Keratinocyte (primary cell): ENCODE measurements around the gene AHNAK2. TPM values are rescaled to one million over a fixed set of nuclear protein-coding genes. Genes with fewer than 3 reads are reported as not detected.

Experiments used
- DNase-seq: peaks from one replicate; pipeline ENCODE4 v3.0.0-alpha.2; 2011; ENCODE audit warnings: low read depth, missing footprints, low spot score
- FAIRE-seq: peaks from 2 replicates; lab custom pipeline; 2011; peaks lifted over from hg19 to GRCh38; lab: Jason Lieb, UNC
- H2AFZ ChIP-seq: 2 replicates; pipeline ENCODE4 v1.6.0; 2012; ENCODE audit warnings: low read length, control low read depth, inconsistent platforms; ENCODE audit not compliant: control insufficient read depth
- H3K27ac ChIP-seq: 2 replicates; pipeline ENCODE4 v1.5.1; 2011; ENCODE audit warnings: low read length; ENCODE audit not compliant: control insufficient read depth, insufficient read depth
- H3K27me3 ChIP-seq: 3 replicates; pipeline ENCODE4 v1.6.0; 2011; ENCODE audit warnings: low read length; ENCODE audit not compliant: control insufficient read depth, insufficient read depth; ENCODE audit errors: extremely low read depth
- H3K36me3 ChIP-seq, 2 experiments: 2 replicates in 1 of 2; 3 replicates in 1 of 2; pipeline ENCODE4 v1.5.1; 2011; ENCODE audit warnings: low read length in 2 of 2, mild to moderate bottlenecking in 1 of 2; ENCODE audit not compliant: control insufficient read depth in 2 of 2, insufficient read depth in 2 of 2; ENCODE audit errors: extremely low read depth in 1 of 2
- H3K4me1 ChIP-seq: 3 replicates; pipeline ENCODE4 v1.5.1; 2011; ENCODE audit warnings: low read length; ENCODE audit not compliant: control insufficient read depth, insufficient read depth; ENCODE audit errors: extremely low read depth
- H3K4me2 ChIP-seq: 3 replicates; pipeline ENCODE4 v1.6.0; 2011; ENCODE audit warnings: low read depth, low read length; ENCODE audit not compliant: control insufficient read depth, insufficient read depth; ENCODE audit errors: extremely low read depth
- H3K4me3 ChIP-seq, 3 experiments: fragments of 200-600 bp in 1 of 3; sonication (generic) in 1 of 3; 2 replicates in 2 of 3; 3 replicates in 1 of 3; pipeline ENCODE4 v1.5.1; 2011 to 2016; ENCODE audit warnings: low read length in 3 of 3, mild to moderate bottlenecking in 3 of 3, control low read depth in 2 of 3, inconsistent platforms in 1 of 3, low read depth in 1 of 3, mixed read lengths in 1 of 3, mixed run types in 1 of 3, moderate library complexity in 1 of 3; ENCODE audit not compliant: control insufficient read depth in 2 of 3, insufficient read depth in 2 of 3; ENCODE audit errors: extremely low read depth in 1 of 3
- H3K79me2 ChIP-seq: 2 replicates; pipeline ENCODE4 v1.6.0; 2012; ENCODE audit warnings: low read length; ENCODE audit not compliant: control insufficient read depth, insufficient read depth
- H3K9ac ChIP-seq: 3 replicates; pipeline ENCODE4 v1.6.0; 2011; ENCODE audit warnings: low read length; ENCODE audit not compliant: control insufficient read depth, insufficient read depth; ENCODE audit errors: extremely low read depth
- H3K9me1 ChIP-seq: 3 replicates; pipeline ENCODE4 v1.6.0; 2011; ENCODE audit warnings: low read length; ENCODE audit not compliant: control insufficient read depth, insufficient read depth; ENCODE audit errors: extremely low read depth
- H3K9me3 ChIP-seq: 2 replicates; pipeline ENCODE4 v1.5.1; 2012; ENCODE audit warnings: low read depth, low read length; ENCODE audit not compliant: control insufficient read depth
- H4K20me1 ChIP-seq: 3 replicates; pipeline ENCODE4 v1.6.0; 2011; ENCODE audit warnings: low read length; ENCODE audit not compliant: control insufficient read depth, insufficient read depth; ENCODE audit errors: extremely low read depth
- CTCF ChIP-seq, 3 experiments: IDR thresholded peaks in 1 of 3; conservative IDR thresholded peaks in 1 of 3; optimal IDR thresholded peaks in 1 of 3; 2 replicates in 2 of 3; 3 replicates in 1 of 3; pipeline versions ENCODE3 to v1.5.1; 2011; ENCODE audit warnings: low read length in 3 of 3, mild to moderate bottlenecking in 3 of 3, moderate library complexity in 2 of 3, control low read depth in 1 of 3, inconsistent platforms in 1 of 3; ENCODE audit not compliant: insufficient read depth in 2 of 3; ENCODE audit errors: extremely low read depth in 1 of 3
- EZH2 ChIP-seq: IDR thresholded peaks from one replicate; pipeline ENCODE4 v1.6.1; 2012; ENCODE audit warnings: inconsistent platforms, mild to moderate bottlenecking, low read length, moderate library complexity
- dilution Hi-C: fragments of 300-500 bp; cut with MboI; formaldehyde crosslinking; loops from one replicate; pipeline ENCODE4 v1.7.0; 2020; ENCODE audit warnings: low sequenced_read_pairs; ENCODE audit not compliant: extremely low pct_ligation_motif_present
- polyA plus RNA-seq, 5 experiments: library from polyadenylated mRNA; depleted of rRNA in 3 of 5; stranded (reverse) in 3 of 5; stranded (forward) in 1 of 5; unstranded in 1 of 5; fragments of >200 nt; gene quantifications; 1 replicate in 1 of 5; 2 replicates in 3 of 5; 3 replicates in 1 of 5; pipeline versions ENCODE4 v1.2.1 to v1.2.3, GENCODE V29; 2011 to 2012; ENCODE audit warnings: missing spikeins in 2 of 5, low read depth in 1 of 5, low replicate concordance in 1 of 5

The AHNAK2 gene
- polyA plus RNA-seq, 1 donor (not counting 4 experiments of a cell fraction or from before 2014, with no cell fraction given) = 164 TPM

DNA sequence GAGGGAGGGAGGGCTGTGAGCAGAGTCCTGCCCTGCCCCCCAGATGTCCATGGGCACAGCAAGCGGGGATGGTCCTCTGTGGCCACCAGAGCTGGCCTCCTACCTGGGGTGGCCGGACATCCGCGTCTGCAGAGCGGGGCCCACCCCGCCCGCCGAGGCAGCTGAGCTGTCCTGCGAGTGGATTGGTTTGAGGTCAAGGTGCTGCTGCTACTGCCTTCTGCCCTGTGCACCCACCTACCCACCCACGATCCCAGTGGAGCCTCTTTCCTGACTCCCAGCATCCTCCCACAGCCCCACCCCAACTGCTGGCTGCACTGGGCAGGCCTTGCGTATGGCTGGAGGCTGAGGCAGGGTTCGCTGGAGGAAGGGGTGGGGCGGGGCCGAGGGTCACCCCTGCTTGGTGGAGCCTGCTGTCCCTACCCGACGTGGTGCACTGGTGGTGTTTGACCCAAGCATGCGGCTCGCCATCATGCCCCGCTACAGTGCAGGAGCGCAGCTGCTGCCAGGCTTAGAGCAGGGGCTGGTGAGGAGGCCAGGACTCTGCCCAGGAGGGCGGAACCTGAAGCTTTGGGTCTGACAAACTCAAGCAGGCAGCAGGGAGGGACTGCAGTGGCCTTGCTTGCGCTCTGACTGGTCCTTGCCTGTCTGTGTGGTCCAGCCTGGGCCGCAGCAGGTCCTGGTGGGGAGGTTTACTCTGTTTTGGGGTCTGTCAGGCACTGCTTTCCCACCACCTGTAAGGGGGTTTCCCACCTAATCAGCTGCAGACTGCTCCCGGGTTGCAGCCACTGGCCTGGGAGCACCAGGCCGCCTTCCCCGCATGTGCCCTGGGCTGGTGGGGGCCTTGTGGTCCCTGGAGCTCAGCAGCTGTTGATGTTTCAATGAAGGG is 89.4 kb downstream of the AHNAK2 start:
- Histone ChIP-seq H3K79me2 (no peaks in the 10 kb centered on the region), H3K27ac (no peak overlapping the region), H3K27me3 (no peaks in the 10 kb centered on the region), H3K4me1 (no peaks in the 10 kb centered on the region), H3K4me3 (no peak overlapping the region), H4K20me1 (peaks cover 3% of the 10 kb centered on the region), H3K36me3 (peaks cover 21 to 23% of the 10 kb centered on the region in 2 experiments), H3K9ac (no peak overlapping the region), H3K9me1 (no peaks in the 10 kb centered on the region), H3K4me2 (no peak overlapping the region), H2AFZ (no peak overlapping the region), H3K9me3 (no peaks in the 10 kb centered on the region)
- dilution Hi-C loops = no loop called here
- DNase-seq (no peak), FAIRE-seq (no peak)
- TF ChIP-seq EZH2 = no peak

DNA sequence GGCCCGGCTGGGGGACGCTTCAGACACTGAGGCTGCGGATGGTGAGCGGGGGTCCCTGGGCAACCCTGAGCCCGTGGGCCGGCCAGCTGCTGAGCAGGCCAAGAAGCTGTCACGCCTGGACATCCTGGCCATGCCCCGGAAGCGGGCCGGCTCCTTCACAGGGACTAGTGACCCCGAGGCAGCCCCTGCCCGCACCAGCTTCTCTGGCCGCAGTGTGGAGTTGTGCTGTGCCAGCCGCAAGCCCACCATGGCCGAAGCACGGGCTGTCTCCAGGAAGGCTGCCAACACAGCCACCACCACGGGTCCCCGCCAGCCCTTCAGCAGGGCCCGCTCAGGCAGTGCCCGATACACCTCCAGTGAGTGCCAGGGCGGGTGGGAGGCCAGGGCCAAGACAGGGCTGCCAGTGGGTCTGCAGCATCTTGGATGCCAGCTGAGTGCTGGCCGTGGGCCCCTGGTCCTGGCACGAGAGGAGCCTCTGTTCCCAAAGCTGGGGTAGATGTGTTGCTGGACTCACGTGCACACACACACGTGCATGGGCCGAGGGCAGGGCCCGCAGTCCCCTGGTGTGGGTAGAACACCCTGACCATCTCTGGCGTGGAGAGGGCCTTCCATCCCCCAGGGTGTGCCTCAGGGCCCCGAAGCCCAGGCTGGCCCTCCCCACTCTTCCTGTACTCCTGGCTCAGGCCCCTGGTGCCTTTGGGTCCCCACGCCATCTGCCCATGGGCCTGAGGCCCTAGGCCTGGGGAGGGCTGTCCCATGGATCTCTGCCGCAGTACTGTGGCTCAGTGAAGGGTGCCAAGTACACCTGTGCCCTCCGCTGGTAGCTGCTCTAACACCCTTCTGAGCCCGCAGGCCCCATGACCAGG is 90.3 kb downstream of the AHNAK2 start:
- TF ChIP-seq EZH2 (no peak), CTCF (optimal IDR thresholded peaks at IDR 0.05 in 1 of 3, IDR thresholded peaks at IDR 0.05 in 1 of 3, conservative IDR thresholded peaks at IDR 0.05 in 1 of 3; ENCODE audit: extremely low read depth in 1 of 3, insufficient read depth in 2 of 3, low read length in 3 of 3) (no peak)
- no peak overlapping the region for H3K9ac ChIP-seq
- H4K20me1 ChIP-seq = peaks cover 3% of the 10 kb centered on the region
- H3K27ac ChIP-seq = no peak overlapping the region
- no peak for FAIRE-seq
- peaks cover 1% of the 10 kb centered on the region for H3K4me1 ChIP-seq
- dilution Hi-C loops = no loop called here
- peaks cover 23 to 28% of the 10 kb centered on the region in 2 experiments for H3K36me3 ChIP-seq
- DNase-seq = no peak
- H3K27me3 ChIP-seq = no peaks in the 10 kb centered on the region
- H3K79me2 ChIP-seq = peaks cover 3% of the 10 kb centered on the region
- H3K4me2 ChIP-seq = no peak overlapping the region
- H2AFZ ChIP-seq = no peak overlapping the region
- H3K9me3 ChIP-seq = no peaks in the 10 kb centered on the region
- H3K9me1 ChIP-seq = no peaks in the 10 kb centered on the region
- no peak overlapping the region for H3K4me3 ChIP-seq

Other genes with a start within 250 kb of the AHNAK2 start
- gene SIVA1, start 225.2 kb downstream of the AHNAK2 start, polyA plus RNA-seq = 33.5 to 63.3 TPM (median 35.3 TPM) in 3 replicates
- 82.3 to 102 TPM (median 95.5 TPM) in 3 replicates for gene AKT1, start 182.6 kb downstream of the AHNAK2 start, polyA plus RNA-seq
- 0.50 to 0.73 TPM (median 0.73 TPM) in 3 replicates for gene ZBTB42, start 177.3 kb downstream of the AHNAK2 start, polyA plus RNA-seq
- gene CEP170B, start 113.1 kb downstream of the AHNAK2 start, polyA plus RNA-seq = 8.7 to 15.6 TPM (median 14.9 TPM) in 3 replicates
- 0.01 TPM in 1 of 3 replicates, not detected in the others for gene PLD4, start 53.5 kb downstream of the AHNAK2 start, polyA plus RNA-seq
- 8.6 to 11.7 TPM (median 9.1 TPM) in 3 replicates for gene CLBA1, start 7.4 kb upstream of the AHNAK2 start, polyA plus RNA-seq
- 29.8 to 48.7 TPM (median 35.7 TPM) in 3 replicates for gene CDCA4, start 42.7 kb upstream of the AHNAK2 start, polyA plus RNA-seq
- gene GPR132, start 87.1 kb upstream of the AHNAK2 start, polyA plus RNA-seq = not detected in 3 replicates
- gene JAG2, start 190.4 kb upstream of the AHNAK2 start, polyA plus RNA-seq = 28.3 to 38.2 TPM (median 36.5 TPM) in 3 replicates
- gene NUDT14, start 202.9 kb upstream of the AHNAK2 start, polyA plus RNA-seq = 15.6 to 28.8 TPM (median 16.1 TPM) in 3 replicates